Putamen (tissue), 1 donor: ENCODE measurements around the gene POLR1E.
"Not testable (repeated sequence)": the region's sequence is repeated elsewhere in the genome, so short reads cannot be mapped to it uniquely, and the experiment has no call there.

Source experiments
- DNase-seq: peaks from one replicate; pipeline ENCODE4 v3.0.0-alpha.2; 2016; ENCODE audit warnings: low spot score

POLR1E gene

DNA sequence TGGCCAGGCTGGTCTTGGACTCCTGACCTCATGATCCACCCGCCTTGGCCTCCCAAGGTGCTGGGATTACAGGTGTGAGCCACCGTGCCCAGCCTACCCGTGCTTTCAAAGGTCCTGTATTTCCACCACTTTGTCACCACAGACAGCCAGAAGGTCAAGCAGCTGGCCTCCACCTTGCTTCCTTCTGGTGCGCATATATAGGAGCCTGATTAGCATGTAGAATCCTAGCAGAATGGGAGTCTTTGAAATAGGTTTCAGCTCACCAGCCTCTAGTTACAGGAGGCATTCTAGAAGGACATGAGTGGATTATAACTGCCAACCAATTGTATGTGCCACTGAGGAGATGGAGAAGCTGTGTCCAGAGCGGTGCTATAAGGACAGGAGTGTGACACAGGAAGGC is 18.9 kb downstream of the POLR1E start:
- no peak for DNase-seq

GRCh38 chr9:37507566-37508134 is 21.9 kb downstream of the POLR1E start:
- no peak for DNase-seq

DNA sequence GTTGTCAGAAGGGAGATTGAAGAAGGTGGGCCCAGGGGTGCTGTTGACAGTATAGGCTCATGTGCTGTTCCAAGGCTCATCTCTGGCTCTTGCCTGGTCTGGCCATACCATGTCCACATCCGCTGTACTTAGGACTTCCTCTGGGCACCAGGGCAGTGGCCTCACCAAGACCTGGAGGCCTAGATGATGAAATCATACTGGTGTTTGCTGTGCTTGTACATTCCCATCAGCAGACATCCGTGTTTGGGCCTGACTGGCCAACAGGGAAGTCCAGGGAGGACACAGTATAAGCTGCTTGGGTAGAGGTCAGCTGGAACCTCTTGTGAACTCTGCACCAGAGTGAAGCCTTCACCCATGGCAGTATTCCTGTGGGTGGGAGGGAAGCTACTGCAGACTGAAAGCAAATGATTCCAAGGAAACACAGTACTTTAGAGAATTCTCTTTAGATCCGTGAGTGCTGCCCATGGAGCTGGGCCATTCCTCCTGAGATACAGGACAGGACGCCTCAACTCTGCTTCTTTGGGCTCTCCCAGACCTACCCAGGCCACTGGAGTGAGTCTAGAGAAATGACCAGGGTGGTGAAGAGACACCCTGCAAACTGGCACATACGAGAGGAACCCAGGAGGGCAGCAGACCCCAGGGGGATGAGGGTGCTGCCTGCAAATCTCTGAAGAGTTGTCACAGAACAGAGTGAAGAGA is 22.5 kb downstream of the POLR1E start:
- no peak for DNase-seq

DNA sequence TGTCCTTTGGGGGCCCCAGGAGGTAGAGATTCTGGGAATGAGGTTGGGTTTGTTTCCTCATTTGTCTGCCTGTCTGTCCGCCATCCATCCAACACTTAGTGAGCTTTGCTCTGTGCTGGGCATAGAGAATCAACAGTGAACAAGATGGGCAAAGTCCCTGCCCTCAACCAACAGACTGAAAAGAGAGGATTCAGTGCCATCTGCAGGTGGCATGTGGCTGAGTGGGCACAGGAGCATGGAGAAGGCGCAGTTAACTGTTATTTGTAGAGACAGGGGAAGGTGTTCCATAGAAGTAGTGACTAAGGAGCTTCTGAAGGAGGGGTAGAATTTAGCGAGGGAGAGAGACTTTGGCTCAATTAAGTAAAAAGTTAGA is 23.1 kb downstream of the POLR1E start:
- DNase-seq = no peak

GRCh38 chr9:37509536-37509935 is 23.8 kb downstream of the POLR1E start:
- no peak for DNase-seq

DNA sequence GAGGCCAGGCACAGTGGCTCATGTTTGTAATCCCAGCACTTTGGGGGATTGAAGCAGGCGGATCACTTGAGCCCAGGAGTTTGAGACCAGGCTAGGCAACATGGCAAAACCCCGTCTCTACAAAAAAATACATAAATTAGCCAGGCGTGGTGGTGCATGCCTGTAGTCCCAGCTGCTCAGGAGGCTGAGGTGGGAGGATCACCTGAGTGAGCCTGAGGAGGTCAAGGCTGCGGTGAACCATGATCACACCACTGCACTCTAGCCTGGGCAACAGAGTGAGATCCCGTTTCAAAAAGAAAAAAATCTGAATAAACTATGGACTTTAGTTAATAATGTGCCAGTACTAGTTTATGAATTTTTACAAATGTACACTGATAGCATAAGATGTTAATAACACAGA is 24.3 kb downstream of the POLR1E start:
- not testable (repeated sequence) for DNase-seq

GRCh38 chr9:37511016-37512010 is 25.6 kb downstream of the POLR1E start:
- no peak for DNase-seq

DNA sequence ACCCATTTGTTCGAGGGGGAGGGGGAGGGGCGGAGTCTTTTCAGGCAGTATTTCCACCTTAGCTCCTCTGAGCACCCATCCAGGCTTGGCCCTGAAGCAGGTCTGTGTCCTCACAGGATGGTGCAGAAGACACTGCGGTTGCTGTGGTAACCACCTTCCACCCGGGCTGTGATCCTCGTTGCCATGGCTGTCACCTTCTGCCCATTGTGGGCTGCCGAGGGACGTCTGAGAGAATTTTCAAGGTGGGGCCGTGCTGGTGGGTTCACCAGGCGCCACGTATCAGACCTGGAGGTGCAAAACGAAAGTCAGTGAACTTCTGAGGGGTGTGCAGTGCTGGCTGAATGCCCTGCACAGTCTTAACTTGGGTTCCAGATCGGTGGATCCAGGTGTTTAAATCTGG is 26.7 kb downstream of the POLR1E start:
- no peak for DNase-seq

DNA sequence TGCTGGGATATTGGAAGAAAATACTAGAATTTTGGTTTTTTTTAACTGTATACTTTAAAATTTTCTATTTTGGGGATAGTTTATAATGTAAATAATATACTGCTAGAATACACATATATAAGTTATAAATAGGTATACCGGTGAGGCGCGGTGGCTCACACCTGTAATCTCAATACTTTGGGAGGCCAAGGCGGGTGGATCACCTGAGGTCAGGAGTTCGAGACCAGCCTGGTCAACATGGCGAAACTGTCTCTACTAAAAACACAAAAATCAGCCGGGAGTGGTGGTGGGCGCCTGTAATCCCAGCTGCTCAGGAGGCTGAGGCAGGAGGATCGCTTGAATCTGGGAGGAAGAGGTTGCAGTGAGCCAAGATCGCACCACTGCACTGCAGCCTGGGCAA is 28.7 kb downstream of the POLR1E start:
- DNase-seq = not testable (repeated sequence)

GRCh38 chr9:37514999-37515398 is 29.3 kb downstream of the POLR1E start:
- DNase-seq = no peak

DNA sequence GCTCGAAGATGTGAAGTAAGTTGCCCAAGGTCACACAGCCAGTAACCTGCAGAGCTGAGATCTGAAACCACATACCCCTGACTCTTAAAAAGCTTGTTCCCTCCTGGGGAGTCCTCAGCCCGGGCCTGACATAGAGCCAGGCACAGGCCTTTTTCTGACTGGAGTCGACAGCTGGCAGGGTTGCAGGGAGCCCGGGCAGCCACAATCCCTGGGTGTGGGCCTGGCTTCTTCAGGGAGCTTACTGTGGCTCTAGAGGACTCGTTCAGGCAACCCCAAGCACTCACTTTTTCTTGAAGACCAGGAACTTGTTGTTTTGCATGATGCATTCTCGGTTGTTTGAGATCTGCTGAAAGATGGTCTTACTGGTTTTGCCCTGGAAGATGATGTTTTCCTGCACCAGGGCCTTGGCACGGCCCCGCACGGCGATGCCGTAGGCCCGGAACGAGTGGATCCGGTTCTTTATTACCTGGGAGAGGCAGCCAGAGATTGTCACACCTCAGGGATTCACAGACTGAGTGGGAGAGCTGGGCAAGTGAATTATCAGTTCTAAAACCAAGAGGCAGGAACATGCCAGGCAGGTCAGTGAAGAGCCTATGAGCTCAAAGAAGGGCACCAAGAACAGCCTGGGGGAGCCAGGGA is 30.0 kb downstream of the POLR1E start:
- no peak for DNase-seq

- DNase-seq = no peak
Observed at GRCh38 chr9:37517923-37518322, 32.2 kb downstream of the POLR1E start.

DNA sequence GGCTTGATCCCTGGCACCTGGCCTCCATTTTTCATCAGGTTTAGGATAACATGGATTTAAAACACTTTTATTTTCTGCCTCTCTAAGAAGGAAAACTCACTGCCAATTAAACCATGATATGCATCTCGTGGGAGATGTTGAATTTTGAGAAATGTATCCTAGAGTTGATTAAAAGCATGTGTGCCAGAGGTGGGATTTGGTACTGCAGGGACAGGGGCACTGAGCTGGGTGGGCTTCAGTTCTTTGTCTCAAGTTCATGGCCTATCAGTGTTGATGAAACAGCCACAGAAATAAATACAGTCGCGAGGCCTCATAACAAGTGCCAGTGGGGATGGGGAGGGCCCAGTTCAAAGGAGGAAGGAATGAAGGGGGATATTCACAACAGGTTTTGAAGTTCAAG is 34.9 kb downstream of the POLR1E start:
- no peak for DNase-seq

GRCh38 chr9:37521111-37521510 is 35.4 kb downstream of the POLR1E start:
- DNase-seq = no peak

DNA sequence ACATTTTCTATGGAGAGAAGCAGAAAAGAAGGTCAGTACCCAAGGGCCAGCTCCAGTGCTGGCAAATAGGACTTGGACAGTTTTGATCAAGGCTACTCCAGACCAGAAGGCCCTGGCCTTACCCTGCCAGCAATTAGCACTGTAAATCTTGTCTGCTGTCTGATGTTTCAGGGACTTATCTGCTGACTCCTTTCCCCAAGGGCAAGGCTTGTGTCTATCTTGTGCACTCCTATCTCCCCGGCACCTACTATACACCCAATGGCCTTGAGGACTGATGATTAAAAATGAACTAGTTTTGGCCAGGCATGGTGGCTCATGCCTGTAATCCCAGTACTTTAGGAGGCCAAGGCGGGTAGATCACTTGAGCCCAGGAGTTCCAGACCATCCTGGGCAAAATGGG is 37.2 kb downstream of the POLR1E start:
- no peak for DNase-seq

GRCh38 chr9:37523916-37524315 is 38.2 kb downstream of the POLR1E start:
- DNase-seq = no peak

- DNase-seq = no peak
Observed at GRCh38 chr9:37528652-37529471, 43.1 kb downstream of the POLR1E start.

- DNase-seq = no peak
Observed at GRCh38 chr9:37531699-37532098, 46.0 kb downstream of the POLR1E start.

- no peak for DNase-seq
Observed at GRCh38 chr9:37534412-37534811, 48.7 kb downstream of the POLR1E start.

DNA sequence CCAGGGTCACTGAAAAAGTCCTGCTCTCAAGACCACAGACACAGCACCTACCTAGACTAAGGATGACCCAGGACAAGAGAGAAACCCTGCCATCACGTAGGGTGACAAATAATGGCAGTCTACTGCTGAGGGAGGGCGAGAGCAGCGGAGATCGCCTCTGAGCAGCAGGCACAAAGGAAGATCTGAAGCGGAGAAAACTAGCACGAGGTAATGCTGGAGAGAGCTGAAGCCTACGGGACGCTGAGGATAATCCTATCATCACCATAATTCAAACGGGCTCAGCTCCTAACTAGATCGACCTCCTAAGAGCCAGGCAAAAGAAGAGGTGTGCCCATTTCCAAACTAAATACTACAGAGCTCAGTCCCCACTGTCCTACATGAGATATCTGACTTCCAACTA is 49.2 kb downstream of the POLR1E start:
- DNase-seq = no peak

GRCh38 chr9:37538099-37538498 is 52.4 kb downstream of the POLR1E start:
- DNase-seq = no peak

DNA sequence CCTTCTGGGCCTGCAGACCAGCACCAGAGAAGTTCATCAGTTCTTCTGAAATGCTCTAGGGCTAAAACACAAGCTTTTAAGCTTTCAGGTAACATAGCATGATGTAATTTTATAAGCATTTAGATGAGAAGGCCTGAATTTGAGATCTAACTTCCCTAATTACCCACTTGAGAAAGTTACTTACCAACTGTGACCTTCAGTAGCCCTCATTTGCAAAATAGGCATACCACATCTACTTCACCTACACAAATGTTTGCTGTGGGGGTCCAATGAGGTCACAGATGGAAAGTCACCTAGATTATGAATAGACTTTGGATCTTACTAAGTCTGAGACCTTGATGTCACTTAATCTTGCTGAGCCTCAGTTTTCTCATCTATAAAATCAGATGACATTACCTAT is 53.9 kb downstream of the POLR1E start:
- DNase-seq = no peak
